Smooth muscle cell (in vitro differentiated cells): ENCODE results near the gene KIAA0232. TPM values are rescaled to one million over a fixed set of nuclear protein-coding genes. Genes with fewer than 3 reads are reported as not detected.

ENCODE experiments used
- DNase-seq: peaks from one replicate; lab custom pipeline; 2025; ENCODE audit not compliant: unreplicated experiment; lab: John Stamatoyannopoulos, UW
- H2AFZ ChIP-seq: fragments of 200-600 bp; sonication (generic); 2 replicates; pipeline ENCODE4 v1.6.0; 2016; ENCODE audit warnings: antibody characterized with exemption, low read depth, mild to moderate bottlenecking
- H3F3A ChIP-seq: fragments of 200-600 bp; sonication (generic); 2 replicates; pipeline ENCODE4 v1.6.0; 2017; ENCODE audit warnings: antibody characterized with exemption, low read depth
- H3K27ac ChIP-seq: fragments of 200-600 bp; sonication (generic); 2 replicates; pipeline ENCODE4 v1.5.1; 2016; ENCODE audit warnings: low read depth, mild to moderate bottlenecking
- H3K27me3 ChIP-seq: fragments of 200-600 bp; sonication (generic); 2 replicates; pipeline ENCODE4 v1.6.1; 2016; ENCODE audit warnings: low read depth, mild to moderate bottlenecking
- H3K36me3 ChIP-seq: fragments of 200-600 bp; sonication (generic); 2 replicates; pipeline ENCODE4 v1.5.1; 2016; ENCODE audit warnings: low read depth
- H3K4me1 ChIP-seq: fragments of 200-600 bp; sonication (generic); 2 replicates; pipeline ENCODE4 v1.5.1; 2016; ENCODE audit warnings: low read depth
- H3K4me2 ChIP-seq: fragments of 200-600 bp; sonication (generic); 2 replicates; pipeline ENCODE4 v1.6.0; 2016; ENCODE audit warnings: mild to moderate bottlenecking
- H3K4me3 ChIP-seq: fragments of 200-600 bp; sonication (generic); 2 replicates; pipeline ENCODE4 v1.5.1; 2016; ENCODE audit warnings: mild to moderate bottlenecking
- H3K79me2 ChIP-seq: fragments of 200-600 bp; sonication (generic); 2 replicates; pipeline ENCODE4 v1.6.0; 2016; ENCODE audit warnings: low read depth, mild to moderate bottlenecking
- H3K9ac ChIP-seq: fragments of 200-600 bp; sonication (generic); 2 replicates; pipeline ENCODE4 v1.6.0; 2016; ENCODE audit warnings: low read depth
- H3K9me3 ChIP-seq: fragments of 200-600 bp; sonication (generic); replicated peaks from 2 replicates; pipeline ENCODE4 v1.5.1; 2016; ENCODE audit warnings: low read depth
- H4K20me1 ChIP-seq: fragments of 200-600 bp; sonication (generic); 2 replicates; pipeline ENCODE4 v1.6.0; 2016; ENCODE audit warnings: low read depth
- WGBS: methylation state at CpG from one replicate; pipeline ENCODE4 v1.1.7; 2016; ENCODE audit warnings: low lambda C conversion rate; 5-methylcytosine and 5-hydroxymethylcytosine counted together
- polyA plus RNA-seq: library from polyadenylated mRNA; unstranded; fragments of >200 nt; fragmentation: Nextera tagmentation; extraction: Ambion mirVana; gene quantifications from 2 replicates; pipeline ENCODE4 v1.2.1, GENCODE V29; 2016
- total RNA-seq: library from RNA; depleted of rRNA; stranded (reverse); fragments of >200 nt; gene quantifications from 2 replicates; pipeline ENCODE4 v1.2.3, GENCODE V29; 2014
- TF ChIP-seq, protein P1 (sequence below): fragments of 200-600 bp; sonication (generic); IDR thresholded peaks from 2 replicates; pipeline ENCODE4 v1.5.1; 2017; ENCODE audit warnings: borderline replicate concordance, mild to moderate bottlenecking, antibody characterized with exemption; ENCODE audit not compliant: insufficient read depth, poor library complexity, severe bottlenecking

The KIAA0232 gene
- total and polyA plus RNA-seq, 2 experiments from 2014 or later = 8.4 to 16.6 TPM

DNA sequence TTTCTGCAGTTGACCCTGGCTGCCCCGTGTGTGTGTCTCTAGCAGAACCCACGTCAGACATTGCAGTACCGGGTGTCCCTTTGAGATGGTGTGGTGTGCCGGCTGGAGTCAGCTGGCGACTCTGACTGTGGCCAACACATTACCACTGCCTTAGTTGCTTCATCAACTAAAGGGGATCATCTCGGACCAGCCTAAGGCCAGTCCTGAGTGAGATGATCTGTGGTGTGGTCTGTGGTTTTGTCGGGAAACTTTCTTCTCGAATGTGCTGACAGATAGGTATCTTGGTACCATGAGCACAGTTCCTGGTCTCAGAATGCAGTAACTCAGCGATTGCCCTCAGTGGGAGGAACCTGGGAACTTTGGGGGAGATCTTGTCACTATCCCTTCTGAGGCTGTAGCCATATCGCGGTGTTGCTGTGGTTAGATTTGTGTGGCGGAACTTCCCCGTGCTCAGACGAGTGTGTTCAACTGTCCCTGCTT lies 142.9 kb downstream of the KIAA0232 start:
- no peaks in the 10 kb centered on the region for H3K9me3 ChIP-seq
- 85% methylated on average over 14 of the region's 14 CpGs for WGBS
- no peak for DNase-seq
- TF ChIP-seq, protein P1, sequence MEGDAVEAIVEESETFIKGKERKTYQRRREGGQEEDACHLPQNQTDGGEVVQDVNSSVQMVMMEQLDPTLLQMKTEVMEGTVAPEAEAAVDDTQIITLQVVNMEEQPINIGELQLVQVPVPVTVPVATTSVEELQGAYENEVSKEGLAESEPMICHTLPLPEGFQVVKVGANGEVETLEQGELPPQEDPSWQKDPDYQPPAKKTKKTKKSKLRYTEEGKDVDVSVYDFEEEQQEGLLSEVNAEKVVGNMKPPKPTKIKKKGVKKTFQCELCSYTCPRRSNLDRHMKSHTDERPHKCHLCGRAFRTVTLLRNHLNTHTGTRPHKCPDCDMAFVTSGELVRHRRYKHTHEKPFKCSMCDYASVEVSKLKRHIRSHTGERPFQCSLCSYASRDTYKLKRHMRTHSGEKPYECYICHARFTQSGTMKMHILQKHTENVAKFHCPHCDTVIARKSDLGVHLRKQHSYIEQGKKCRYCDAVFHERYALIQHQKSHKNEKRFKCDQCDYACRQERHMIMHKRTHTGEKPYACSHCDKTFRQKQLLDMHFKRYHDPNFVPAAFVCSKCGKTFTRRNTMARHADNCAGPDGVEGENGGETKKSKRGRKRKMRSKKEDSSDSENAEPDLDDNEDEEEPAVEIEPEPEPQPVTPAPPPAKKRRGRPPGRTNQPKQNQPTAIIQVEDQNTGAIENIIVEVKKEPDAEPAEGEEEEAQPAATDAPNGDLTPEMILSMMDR = no peak
- H3K4me2 ChIP-seq = no peak overlapping the region
- no peak overlapping the region for H3K4me3 ChIP-seq
- peaks cover 3% of the 10 kb centered on the region for H3K79me2 ChIP-seq
- peaks cover 7% of the 10 kb centered on the region for H3F3A ChIP-seq
- no peak overlapping the region for H3K27ac ChIP-seq
- H3K4me1 ChIP-seq = peaks cover 16% of the 10 kb centered on the region
- no peak overlapping the region for H3K9ac ChIP-seq
- no peak overlapping the region for H2AFZ ChIP-seq
- peaks cover 59% of the 10 kb centered on the region for H4K20me1 ChIP-seq
- no peaks in the 10 kb centered on the region for H3K36me3 ChIP-seq
- H3K27me3 ChIP-seq = no peaks in the 10 kb centered on the region

DNA sequence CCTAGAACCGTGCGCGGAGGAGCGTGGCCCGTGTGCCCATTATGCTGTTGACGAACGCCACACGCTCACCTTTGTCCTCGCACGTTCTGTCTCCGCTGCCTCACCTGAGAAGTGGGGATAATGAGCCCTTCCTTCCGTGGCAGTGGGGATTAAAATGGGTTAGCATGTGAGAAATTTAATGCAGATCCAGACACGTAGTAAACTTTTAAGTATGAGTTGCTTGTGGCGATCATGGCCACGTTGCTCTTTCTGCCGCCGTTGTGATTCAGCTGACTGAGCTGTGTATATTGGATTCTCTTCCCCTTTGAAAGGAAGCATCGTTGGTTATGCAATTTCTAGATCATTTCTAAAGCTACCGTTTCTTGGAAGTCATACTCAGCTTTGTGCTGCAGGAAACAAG lies 143.6 kb downstream of the KIAA0232 start:
- H3K27ac ChIP-seq = no peak overlapping the region

DNA sequence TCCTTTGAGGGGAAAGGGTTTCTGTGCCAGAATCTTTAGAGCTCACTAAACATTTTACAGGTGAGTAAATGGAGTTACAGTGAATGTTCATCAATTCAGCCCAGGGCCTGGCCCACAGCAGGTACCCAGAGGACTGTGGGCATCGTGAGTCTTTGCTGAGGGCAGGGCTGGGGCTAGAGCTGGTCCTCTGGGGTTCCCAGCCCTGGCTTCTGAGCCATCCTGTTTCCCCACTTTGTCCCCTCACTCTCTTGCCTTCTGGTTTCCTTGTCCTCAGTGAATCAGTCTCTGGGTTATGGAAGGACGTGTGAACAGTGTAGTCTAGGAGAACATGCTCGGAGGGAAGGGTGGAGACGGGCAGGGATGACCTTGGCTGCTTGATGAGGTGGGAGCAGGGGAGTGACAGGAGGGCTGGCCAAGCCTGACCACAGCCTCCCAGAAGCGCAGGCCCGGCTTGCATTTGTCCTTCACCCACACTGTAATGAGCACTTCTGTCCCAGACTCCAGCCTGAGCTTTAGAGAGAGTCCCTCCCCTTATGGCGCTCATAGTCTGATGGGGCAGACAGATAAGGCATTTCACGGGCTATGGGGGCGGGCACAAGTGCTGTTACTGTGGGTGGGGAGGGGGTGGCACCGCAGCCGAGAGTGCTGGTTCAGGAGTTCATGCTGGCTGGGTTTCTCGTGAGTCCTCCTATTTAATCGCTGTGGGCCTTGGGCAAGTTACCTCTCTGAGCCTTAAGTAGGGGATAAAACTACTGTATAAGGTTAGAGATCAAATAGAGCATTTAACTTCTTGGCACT lies 144.4 kb downstream of the KIAA0232 start:
- no peak overlapping the region for H3K9ac ChIP-seq
- H3K4me2 ChIP-seq = peak overlapping the region; percentile 72
- H4K20me1 ChIP-seq = peaks cover 60% of the 10 kb centered on the region
- TF ChIP-seq, protein P1 = no peak
- H3K27me3 ChIP-seq = no peaks in the 10 kb centered on the region
- H3K4me1 ChIP-seq = peaks cover 16% of the 10 kb centered on the region
- no peaks in the 10 kb centered on the region for H3K9me3 ChIP-seq
- H3K4me3 ChIP-seq = no peak overlapping the region
- DNase-seq = no peak
- H3K27ac ChIP-seq = no peak overlapping the region
- WGBS = 24% methylated on average over 13 of the region's 13 CpGs
- H3F3A ChIP-seq = peaks cover 7% of the 10 kb centered on the region
- H3K36me3 ChIP-seq = no peaks in the 10 kb centered on the region
- no peak overlapping the region for H2AFZ ChIP-seq
- H3K79me2 ChIP-seq = peaks cover 2% of the 10 kb centered on the region

More for the DNA sequence above, 143.6 kb downstream of the KIAA0232 start:
- H3K9ac ChIP-seq = no peak overlapping the region
- no peaks in the 10 kb centered on the region for H3K27me3 ChIP-seq
- no peaks in the 10 kb centered on the region for H3K9me3 ChIP-seq
- no peak overlapping the region for H3K4me2 ChIP-seq
- no peak overlapping the region for H2AFZ ChIP-seq
- H3K79me2 ChIP-seq = peaks cover 3% of the 10 kb centered on the region
- no peaks in the 10 kb centered on the region for H3K36me3 ChIP-seq
- peaks cover 7% of the 10 kb centered on the region for H3F3A ChIP-seq
- no peak for DNase-seq
- 93% methylated on average over 19 of the region's 19 CpGs for WGBS
- H3K4me3 ChIP-seq = no peak overlapping the region
- TF ChIP-seq, protein P1 = no peak
- peaks cover 16% of the 10 kb centered on the region for H3K4me1 ChIP-seq
- peaks cover 59% of the 10 kb centered on the region for H4K20me1 ChIP-seq

DNA sequence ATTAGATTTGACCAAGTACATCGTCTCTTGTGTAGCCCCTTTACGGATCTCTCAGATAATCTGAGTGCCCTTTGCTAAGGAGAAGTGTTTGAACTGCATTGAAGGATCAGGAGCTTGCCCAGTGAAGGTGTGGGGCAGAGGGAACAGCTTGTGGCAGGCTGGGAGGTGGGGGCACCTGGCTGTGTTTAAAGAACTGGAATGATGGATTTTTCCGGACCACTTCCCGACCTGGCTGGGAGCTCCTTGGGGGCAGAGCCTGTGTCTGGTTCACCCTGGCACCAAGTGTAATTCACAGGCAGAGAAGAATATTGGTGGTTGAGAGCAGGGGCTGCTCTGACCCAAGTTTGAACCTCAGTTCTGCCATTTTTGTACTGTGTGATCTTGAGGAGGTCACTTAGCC lies 145.6 kb downstream of the KIAA0232 start:
- H3K4me3 ChIP-seq = no peak overlapping the region
- H3K9ac ChIP-seq = no peak overlapping the region
- H3K4me2 ChIP-seq = no peak overlapping the region
- no peaks in the 10 kb centered on the region for H3K9me3 ChIP-seq
- peaks cover 7% of the 10 kb centered on the region for H3F3A ChIP-seq
- no peak for DNase-seq
- H3K27ac ChIP-seq = no peak overlapping the region
- peaks cover 16% of the 10 kb centered on the region for H3K4me1 ChIP-seq
- H3K79me2 ChIP-seq = no peaks in the 10 kb centered on the region
- WGBS = 55% methylated on average over 4 of the region's 4 CpGs
- peaks cover 60% of the 10 kb centered on the region for H4K20me1 ChIP-seq
- H3K27me3 ChIP-seq = no peaks in the 10 kb centered on the region
- TF ChIP-seq, protein P1 = no peak
- no peak overlapping the region for H2AFZ ChIP-seq
- H3K36me3 ChIP-seq = no peaks in the 10 kb centered on the region
